K562 (cell line): ENCODE measurements around the gene ZSCAN1. TPM values are rescaled to one million over a fixed set of nuclear protein-coding genes. Genes with fewer than 3 reads are reported as not detected.

ENCODE experiments used
- ATAC-seq: fragments of 200-7000 bp; cut with Tn5 transposase; 3 replicates; pipeline ENCODE4 v1.9.1; 2020; ENCODE audit warnings: moderate library complexity
- BruUV-seq: library from RNA; stranded (reverse); fragments of 400-500 nt; replicated peaks from 2 replicates; lab custom pipeline; 2021; lab: Mats Ljungman, UMichigan
- CTCF ChIA-PET: fragments of 300-600 bp; formaldehyde crosslinking; extraction: SDS; loops from one replicate; lab custom pipeline; 2021; ENCODE audit warnings: low intra/inter-chr PET ratio; lab: Yijun Ruan, JAX
- POLR2A ChIA-PET: fragments of 300-600, 350-650 bp; sonication (Branson Sonifier 250); formaldehyde crosslinking; extraction: SDS; loops from one replicate; lab custom pipeline; 2021; ENCODE audit warnings: antibody characterized with exemption, inconsistent platforms; lab: Yijun Ruan, JAX
- DNase-seq, 4 experiments: peaks; one replicate each; pipeline versions ENCODE4 v3.0.0 to v3.0.0-alpha.2; 2011 to 2018; ENCODE audit warnings: low spot score in 3 of 4, mixed read lengths in 3 of 4; ENCODE audit errors: extremely low read depth in 1 of 4
- FAIRE-seq: peaks from 2 replicates; lab custom pipeline; 2011; peaks lifted over from hg19 to GRCh38; lab: Jason Lieb, UNC
- H2AFZ ChIP-seq: 2 replicates; pipeline ENCODE4 v1.6.0; 2011; ENCODE audit warnings: low read depth, low read length, control low read depth, inconsistent platforms
- H3K27ac ChIP-seq: fragments of 200-600 bp; 3 replicates; pipeline ENCODE4 v1.8.0; 2011; ENCODE audit warnings: low read depth, mild to moderate bottlenecking, control low read depth, inconsistent platforms, low read length, moderate library complexity, mixed read lengths; ENCODE audit errors: extremely low read depth
- H3K27me3 ChIP-seq, 2 experiments: fragments of 300-600 bp in 1 of 2; 2 replicates in 1 of 2; 3 replicates in 1 of 2; pipeline versions ENCODE4 v1.6.0 to v1.8.0; 2011; ENCODE audit warnings: inconsistent platforms in 2 of 2, low read length in 2 of 2, mild to moderate bottlenecking in 1 of 2, mixed read lengths in 1 of 2, moderate library complexity in 1 of 2; ENCODE audit not compliant: control insufficient read depth in 2 of 2, insufficient read depth in 2 of 2
- H3K36me3 ChIP-seq: fragments of 300-600 bp; 3 replicates; pipeline ENCODE4 v1.8.0; 2011; ENCODE audit warnings: mild to moderate bottlenecking, low read length, inconsistent platforms; ENCODE audit not compliant: control insufficient read depth, insufficient read depth
- H3K4me1 ChIP-seq, 2 experiments: fragments of 200-600 bp in 1 of 2; replicated peaks in 1 of 2; 2 replicates in 1 of 2; 3 replicates in 1 of 2; pipeline versions ENCODE4 v1.5.1 to v1.8.0; 2011; ENCODE audit warnings: inconsistent platforms in 2 of 2, low read length in 2 of 2, mild to moderate bottlenecking in 1 of 2, mixed read lengths in 1 of 2, moderate library complexity in 1 of 2; ENCODE audit not compliant: control insufficient read depth in 2 of 2, insufficient read depth in 2 of 2
- H3K4me2 ChIP-seq: 2 replicates; pipeline ENCODE4 v1.6.1; 2011; ENCODE audit warnings: low read length, control low read depth, inconsistent platforms, mixed read lengths; ENCODE audit not compliant: insufficient read depth
- H3K4me3 ChIP-seq: fragments of 200-600 bp; sonication (generic), shearing (Covaris generic); 2 replicates; pipeline ENCODE4 v1.5.1; 2016; ENCODE audit warnings: control low read depth, inconsistent platforms
- H3K79me2 ChIP-seq: fragments of 200-600 bp; 3 replicates; pipeline ENCODE4 v1.8.0; 2011; ENCODE audit warnings: low read length, inconsistent platforms; ENCODE audit not compliant: control insufficient read depth, insufficient read depth
- H3K9ac ChIP-seq, 2 experiments: 2 replicates each; pipeline versions ENCODE4 v1.6.0 to v1.6.1; 2011; ENCODE audit warnings: low read depth in 2 of 2, low read length in 2 of 2, control low read depth in 1 of 2, inconsistent platforms in 1 of 2, mild to moderate bottlenecking in 1 of 2, mixed read lengths in 1 of 2; ENCODE audit not compliant: insufficient read depth in 1 of 2
- H3K9me1 ChIP-seq: one replicate; pipeline ENCODE4 v1.6.0; 2011; ENCODE audit warnings: inconsistent platforms, mild to moderate bottlenecking, low read length, moderate library complexity; ENCODE audit not compliant: control insufficient read depth, insufficient read depth
- H3K9me3 ChIP-seq: replicated peaks from 2 replicates; pipeline ENCODE4 v1.5.1; 2011; ENCODE audit warnings: low read depth, low read length, inconsistent platforms; ENCODE audit not compliant: control insufficient read depth, insufficient read depth
- H4K20me1 ChIP-seq: replicated peaks from 2 replicates; pipeline ENCODE4 v1.6.1; 2011; ENCODE audit warnings: low read length, inconsistent platforms, mixed read lengths; ENCODE audit not compliant: control insufficient read depth, insufficient read depth
- HNRNPH1 ChIP-seq: fragments of 200-400 bp; formaldehyde crosslinking; optimal IDR thresholded peaks from 2 replicates; pipeline ENCODE3; 2017; ENCODE audit warnings: low read depth, mild to moderate bottlenecking, low read length, moderate library complexity
- NFYB ChIP-seq: IDR thresholded peaks from 2 replicates; pipeline ENCODE4 v1.6.1; 2011; ENCODE audit warnings: mild to moderate bottlenecking, moderate library complexity; ENCODE audit not compliant: insufficient read length; ENCODE audit errors: extremely low read depth
- WGBS: fragments of 100-300 bp; shearing (Covaris generic); methylation state at CpG from one replicate; pipeline ENCODE4 v1.1.6; 2016; ENCODE audit warnings: low coverage, mixed read lengths; ENCODE audit not compliant: insufficient coverage; ENCODE audit errors: missing lambda C conversion rate; 5-methylcytosine and 5-hydroxymethylcytosine counted together
- in situ Hi-C: fragments of 300-500 bp; cut with MboI; formaldehyde crosslinking; loops from 4 replicates; pipeline ENCODE4 v1.15.0; 2018; ENCODE audit warnings: inconsistent platforms, mixed read lengths
- intact Hi-C: fragments of 100-400 bp; cut with micrococcal nuclease; formaldehyde crosslinking; loops from 2 replicates; pipeline ENCODE4 v1.14.2; 2022
- polyA plus RNA-seq, 8 experiments: library from polyadenylated mRNA; depleted of rRNA in 4 of 8; stranded (reverse) in 5 of 8; unstranded in 3 of 8; fragments of >200 nt; fragmentation: Nextera tagmentation in 2 of 8; fragmentation: Illumina TruSeq in 1 of 8; extraction: Ambion mirVana in 2 of 8; extraction: Trizol in 1 of 8; gene quantifications; 2 replicates each; pipeline versions ENCODE4 v1.2.1 to v1.2.3, GENCODE V29; 2011 to 2014; ENCODE audit warnings: inconsistent platforms in 1 of 8, missing spikeins in 1 of 8
- total RNA-seq, 7 experiments: library from RNA; depleted of rRNA in 6 of 7; stranded (reverse); fragments of >200 nt in 6 of 7; fragmentation: Illumina TruSeq in 2 of 7; extraction: Trizol in 2 of 7; gene quantifications; 2 replicates each; pipeline versions ENCODE4 v1.2.1 to v1.2.3, GENCODE V29; 2011 to 2021; ENCODE audit warnings: low replicate concordance in 1 of 7
- TF ChIP-seq, protein P1 (sequence below): sonication (generic); formaldehyde crosslinking; IDR thresholded peaks from 2 replicates; pipeline ENCODE4 v1.8.1; 2023; ENCODE audit warnings: mild to moderate bottlenecking, missing genetic modification reagents

Gene ZSCAN1
- total and polyA plus RNA-seq, 9 of the 15 experiments (the other 6 are each of a cell fraction or from before 2014, with no cell fraction given): not detected

DNA sequence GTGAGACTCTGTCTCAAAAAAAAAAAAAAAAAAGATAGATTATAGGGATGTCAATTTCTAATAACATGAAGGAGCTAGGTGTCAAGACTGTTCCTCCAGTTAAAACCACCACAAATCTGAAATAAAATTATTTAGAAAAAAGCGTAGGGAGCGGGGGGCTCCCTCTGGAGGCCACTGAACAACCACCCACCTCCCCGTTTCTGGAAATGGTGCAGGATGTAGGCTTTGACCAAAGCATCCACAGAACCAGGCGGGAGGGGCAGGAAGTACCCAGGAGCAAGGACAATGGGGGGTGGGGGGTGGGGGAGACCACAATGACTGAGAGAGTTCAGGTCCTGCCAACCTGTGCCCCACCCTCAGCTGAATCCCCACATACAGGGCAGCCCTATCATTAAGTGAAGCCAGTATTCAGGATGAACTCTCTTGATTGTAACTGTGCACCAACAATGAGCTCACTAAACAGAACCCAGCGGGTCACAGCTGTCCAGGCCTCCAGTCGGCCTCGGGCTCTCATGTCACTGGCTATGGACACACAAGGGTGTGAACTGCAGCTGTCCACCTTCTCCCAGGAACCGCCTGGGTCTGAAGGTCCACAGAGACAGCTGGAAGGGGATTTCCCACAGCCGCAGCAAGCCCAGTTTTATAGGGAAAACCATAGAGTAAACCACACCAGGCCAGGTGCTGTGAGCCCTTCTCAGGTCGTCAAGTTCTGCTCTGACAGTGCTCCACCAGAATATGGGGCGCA is 57.6 kb downstream of the ZSCAN1 start:
- TF ChIP-seq, protein P1, sequence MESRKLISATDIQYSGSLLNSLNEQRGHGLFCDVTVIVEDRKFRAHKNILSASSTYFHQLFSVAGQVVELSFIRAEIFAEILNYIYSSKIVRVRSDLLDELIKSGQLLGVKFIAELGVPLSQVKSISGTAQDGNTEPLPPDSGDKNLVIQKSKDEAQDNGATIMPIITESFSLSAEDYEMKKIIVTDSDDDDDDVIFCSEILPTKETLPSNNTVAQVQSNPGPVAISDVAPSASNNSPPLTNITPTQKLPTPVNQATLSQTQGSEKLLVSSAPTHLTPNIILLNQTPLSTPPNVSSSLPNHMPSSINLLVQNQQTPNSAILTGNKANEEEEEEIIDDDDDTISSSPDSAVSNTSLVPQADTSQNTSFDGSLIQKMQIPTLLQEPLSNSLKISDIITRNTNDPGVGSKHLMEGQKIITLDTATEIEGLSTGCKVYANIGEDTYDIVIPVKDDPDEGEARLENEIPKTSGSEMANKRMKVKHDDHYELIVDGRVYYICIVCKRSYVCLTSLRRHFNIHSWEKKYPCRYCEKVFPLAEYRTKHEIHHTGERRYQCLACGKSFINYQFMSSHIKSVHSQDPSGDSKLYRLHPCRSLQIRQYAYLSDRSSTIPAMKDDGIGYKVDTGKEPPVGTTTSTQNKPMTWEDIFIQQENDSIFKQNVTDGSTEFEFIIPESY (CRISPR knock-in tag): no peak
- TF ChIP-seq NFYB (no peak), HNRNPH1 (no peak)
- H3K9ac ChIP-seq: no peak overlapping the region
- no peaks in the 10 kb centered on the region for H3K36me3 ChIP-seq
- H3K4me1 ChIP-seq: no peaks in the 10 kb centered on the region
- CTCF ChIA-PET: no interaction called here
- POLR2A ChIA-PET: interaction anchor here (0.9 kb wide), 1 partner anchor 14 kb away, joined by 4 read pairs; no protein-coding TSS in a partner anchor
- intact Hi-C loops (no loop called here), in situ Hi-C loops (no loop called here)
- no peak overlapping the region for H3K4me3 ChIP-seq
- H3K79me2 ChIP-seq: no peaks in the 10 kb centered on the region
- BruUV-seq: no TSS peak
- H2AFZ ChIP-seq: no peak overlapping the region
- no peak overlapping the region for H3K27ac ChIP-seq
- DNase-seq (no peak), FAIRE-seq (no peak), ATAC-seq (no peak)
- no peaks in the 10 kb centered on the region for H4K20me1 ChIP-seq
- no peaks in the 10 kb centered on the region for H3K9me1 ChIP-seq
- WGBS: 2% methylated on average over 11 of the region's 11 CpGs
- no peaks in the 10 kb centered on the region for H3K9me3 ChIP-seq
- H3K27me3 ChIP-seq: no peaks in the 10 kb centered on the region
- no peak overlapping the region for H3K4me2 ChIP-seq
